Fibroblast of skin of left biceps (primary cell): Measurements from ENCODE around the gene KCNT1.

Experiments used
- DNase-seq, 2 experiments: peaks; one replicate each; pipeline ENCODE4 v3.0.0-alpha.2; 2013; ENCODE audit warnings: low read depth in 2 of 2

Gene KCNT1

GRCh38 chr9:135780626-135781025, 78.6 kb downstream of the KCNT1 start:
- no peak for DNase-seq

GRCh38 chr9:135782946-135783345, 81.0 kb downstream of the KCNT1 start:
- DNase-seq: no peak

GRCh38 chr9:135783540-135784245, 81.7 kb downstream of the KCNT1 start:
- no peak for DNase-seq

GRCh38 chr9:135785013-135785575, 83.1 kb downstream of the KCNT1 start:
- no peak for DNase-seq

- no peak for DNase-seq
Measured at GRCh38 chr9:135786146-135786690, 84.2 kb downstream of the KCNT1 start.

GRCh38 chr9:135787317-135787716, 85.3 kb downstream of the KCNT1 start:
- no peak for DNase-seq

GRCh38 chr9:135787776-135788575, 86.0 kb downstream of the KCNT1 start:
- DNase-seq: no peak

GRCh38 chr9:135788576-135789300, 86.8 kb downstream of the KCNT1 start:
- no peak for DNase-seq

GRCh38 chr9:135789838-135790291, 87.9 kb downstream of the KCNT1 start:
- no peak for DNase-seq

- no peak for DNase-seq
Measured at GRCh38 chr9:135790356-135790755, 88.4 kb downstream of the KCNT1 start.

GRCh38 chr9:135790850-135791249, 88.9 kb downstream of the KCNT1 start:
- no peak for DNase-seq

- DNase-seq: no peak
Measured at GRCh38 chr9:135791431-135792267, 89.7 kb downstream of the KCNT1 start.

- DNase-seq: no peak
Measured at GRCh38 chr9:135792268-135793128, 90.5 kb downstream of the KCNT1 start.

- no peak for DNase-seq
Measured at GRCh38 chr9:135793221-135794056, 91.5 kb downstream of the KCNT1 start.

GRCh38 chr9:135794057-135794335, 92.0 kb downstream of the KCNT1 start:
- no peak for DNase-seq

GRCh38 chr9:135794361-135794885, 92.4 kb downstream of the KCNT1 start:
- no peak for DNase-seq

GRCh38 chr9:135795391-135795790, 93.4 kb downstream of the KCNT1 start:
- DNase-seq: no peak

GRCh38 chr9:135796784-135797485, 95.0 kb downstream of the KCNT1 start:
- no peak for DNase-seq
